Measurements from ENCODE around the gene SPECC1. TPM values are rescaled to one million over a fixed set of nuclear protein-coding genes. Genes with fewer than 3 reads are reported as not detected.

Gene SPECC1
- total RNA-seq, 1 experiment from 2014 or later, result 103 TPM

DNA sequence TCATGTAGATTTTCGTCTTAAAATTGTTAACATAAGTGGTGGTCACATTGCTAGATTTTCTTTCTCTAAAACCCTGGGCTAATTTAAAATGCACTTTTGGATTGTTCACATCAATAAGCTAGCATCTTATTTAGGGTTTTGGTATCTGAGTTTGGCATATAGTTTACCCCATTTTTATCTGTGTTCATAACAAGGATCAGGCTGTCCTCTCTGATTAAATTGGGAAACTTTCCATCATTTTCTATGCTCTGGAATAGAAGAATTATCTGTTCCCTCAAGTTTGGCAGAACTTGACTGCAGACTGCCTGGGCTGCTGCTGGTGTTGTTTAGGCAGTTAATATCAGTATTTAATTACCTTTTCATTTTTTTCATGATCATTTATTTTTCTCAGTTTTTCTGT is 1.8 kb downstream of the SPECC1 start:
- Mint-ChIP-seq H3K27me3 (ENCODE audit: low read depth) (peaks cover 44% of the 10 kb centered on the region), H3K36me3 (no peaks in the 10 kb centered on the region), H3K9me3 (no peaks in the 10 kb centered on the region), H3K4me1 (peaks cover 15% of the 10 kb centered on the region), H3K4me3 (peak overlapping the region; percentile 86), H3K27ac (no peak overlapping the region)
- POLR2A ChIA-PET, result no interaction called here
- DNase-seq (ENCODE audit: low spot score) (no peak), ATAC-seq (no peak)
- TF ChIP-seq, protein P1, sequence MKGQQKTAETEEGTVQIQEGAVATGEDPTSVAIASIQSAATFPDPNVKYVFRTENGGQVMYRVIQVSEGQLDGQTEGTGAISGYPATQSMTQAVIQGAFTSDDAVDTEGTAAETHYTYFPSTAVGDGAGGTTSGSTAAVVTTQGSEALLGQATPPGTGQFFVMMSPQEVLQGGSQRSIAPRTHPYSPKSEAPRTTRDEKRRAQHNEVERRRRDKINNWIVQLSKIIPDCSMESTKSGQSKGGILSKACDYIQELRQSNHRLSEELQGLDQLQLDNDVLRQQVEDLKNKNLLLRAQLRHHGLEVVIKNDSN (CRISPR knock-in tag; IDR thresholded peaks at IDR 0.05), result no peak
- TF ChIP-seq GRHL2 (CRISPR knock-in tag; IDR thresholded peaks at IDR 0.05; ENCODE audit: insufficient replicate concordance, severe bottlenecking), result no peak
- CTCF ChIA-PET, result interaction anchor here (0.8 to 3.3 kb wide), 10 partner anchors 17 to 648 kb away, joined by 3 to 52 read pairs (median 8); partner anchors contain the start of gene B9D1

DNA sequence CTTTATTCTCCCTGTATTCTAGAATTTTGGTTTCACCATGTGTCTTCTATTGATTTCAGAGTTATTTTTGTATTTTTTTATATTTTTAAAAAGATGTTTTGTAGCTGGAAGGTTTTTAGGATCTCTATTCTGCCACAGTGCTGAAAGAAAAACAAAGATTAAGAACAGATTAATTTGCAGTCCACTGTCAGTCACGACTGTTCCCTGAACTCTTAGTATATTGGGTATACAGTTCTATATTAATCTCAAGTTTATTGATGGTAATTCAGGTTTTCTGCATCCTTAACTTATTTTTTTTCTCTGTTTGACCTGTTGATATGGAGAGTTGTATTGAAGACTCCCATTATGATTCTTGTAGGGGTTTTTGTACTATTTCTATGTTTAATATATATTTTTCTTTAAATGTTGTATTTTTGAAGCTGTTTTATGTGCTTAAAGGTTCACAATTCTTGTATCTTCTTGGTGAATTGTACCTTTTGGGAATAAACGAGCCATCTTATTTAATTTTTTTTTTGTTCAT is 2.9 kb downstream of the SPECC1 start:
- Mint-ChIP-seq H3K9me3 (peaks cover 3% of the 10 kb centered on the region), H3K4me3 (no peak overlapping the region), H3K27me3 (ENCODE audit: low read depth) (peaks cover 40% of the 10 kb centered on the region), H3K4me1 (peaks cover 15% of the 10 kb centered on the region), H3K36me3 (peaks cover 3% of the 10 kb centered on the region; the same call in 1 of the 2 replicates), H3K27ac (no peak overlapping the region)
- ATAC-seq (no peak), DNase-seq (ENCODE audit: low spot score) (no peak)
- POLR2A ChIA-PET, result no interaction called here
- CTCF ChIA-PET, result interaction anchor here (0.6 to 1.0 kb wide), 2 partner anchors 13 to 19 kb away, joined by 3 read pairs; no protein-coding TSS in a partner anchor
- TF ChIP-seq ZNF219 (CRISPR knock-in tag; IDR thresholded peaks at IDR 0.05; ENCODE audit: borderline replicate concordance), result no peak
- TF ChIP-seq, protein P2, sequence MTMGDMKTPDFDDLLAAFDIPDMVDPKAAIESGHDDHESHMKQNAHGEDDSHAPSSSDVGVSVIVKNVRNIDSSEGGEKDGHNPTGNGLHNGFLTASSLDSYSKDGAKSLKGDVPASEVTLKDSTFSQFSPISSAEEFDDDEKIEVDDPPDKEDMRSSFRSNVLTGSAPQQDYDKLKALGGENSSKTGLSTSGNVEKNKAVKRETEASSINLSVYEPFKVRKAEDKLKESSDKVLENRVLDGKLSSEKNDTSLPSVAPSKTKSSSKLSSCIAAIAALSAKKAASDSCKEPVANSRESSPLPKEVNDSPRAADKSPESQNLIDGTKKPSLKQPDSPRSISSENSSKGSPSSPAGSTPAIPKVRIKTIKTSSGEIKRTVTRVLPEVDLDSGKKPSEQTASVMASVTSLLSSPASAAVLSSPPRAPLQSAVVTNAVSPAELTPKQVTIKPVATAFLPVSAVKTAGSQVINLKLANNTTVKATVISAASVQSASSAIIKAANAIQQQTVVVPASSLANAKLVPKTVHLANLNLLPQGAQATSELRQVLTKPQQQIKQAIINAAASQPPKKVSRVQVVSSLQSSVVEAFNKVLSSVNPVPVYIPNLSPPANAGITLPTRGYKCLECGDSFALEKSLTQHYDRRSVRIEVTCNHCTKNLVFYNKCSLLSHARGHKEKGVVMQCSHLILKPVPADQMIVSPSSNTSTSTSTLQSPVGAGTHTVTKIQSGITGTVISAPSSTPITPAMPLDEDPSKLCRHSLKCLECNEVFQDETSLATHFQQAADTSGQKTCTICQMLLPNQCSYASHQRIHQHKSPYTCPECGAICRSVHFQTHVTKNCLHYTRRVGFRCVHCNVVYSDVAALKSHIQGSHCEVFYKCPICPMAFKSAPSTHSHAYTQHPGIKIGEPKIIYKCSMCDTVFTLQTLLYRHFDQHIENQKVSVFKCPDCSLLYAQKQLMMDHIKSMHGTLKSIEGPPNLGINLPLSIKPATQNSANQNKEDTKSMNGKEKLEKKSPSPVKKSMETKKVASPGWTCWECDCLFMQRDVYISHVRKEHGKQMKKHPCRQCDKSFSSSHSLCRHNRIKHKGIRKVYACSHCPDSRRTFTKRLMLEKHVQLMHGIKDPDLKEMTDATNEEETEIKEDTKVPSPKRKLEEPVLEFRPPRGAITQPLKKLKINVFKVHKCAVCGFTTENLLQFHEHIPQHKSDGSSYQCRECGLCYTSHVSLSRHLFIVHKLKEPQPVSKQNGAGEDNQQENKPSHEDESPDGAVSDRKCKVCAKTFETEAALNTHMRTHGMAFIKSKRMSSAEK (CRISPR knock-in tag; IDR thresholded peaks at IDR 0.05; ENCODE audit: borderline replicate concordance), result no peak
- TF ChIP-seq, protein P3, sequence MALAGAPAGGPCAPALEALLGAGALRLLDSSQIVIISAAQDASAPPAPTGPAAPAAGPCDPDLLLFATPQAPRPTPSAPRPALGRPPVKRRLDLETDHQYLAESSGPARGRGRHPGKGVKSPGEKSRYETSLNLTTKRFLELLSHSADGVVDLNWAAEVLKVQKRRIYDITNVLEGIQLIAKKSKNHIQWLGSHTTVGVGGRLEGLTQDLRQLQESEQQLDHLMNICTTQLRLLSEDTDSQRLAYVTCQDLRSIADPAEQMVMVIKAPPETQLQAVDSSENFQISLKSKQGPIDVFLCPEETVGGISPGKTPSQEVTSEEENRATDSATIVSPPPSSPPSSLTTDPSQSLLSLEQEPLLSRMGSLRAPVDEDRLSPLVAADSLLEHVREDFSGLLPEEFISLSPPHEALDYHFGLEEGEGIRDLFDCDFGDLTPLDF (CRISPR knock-in tag; IDR thresholded peaks at IDR 0.05), result no peak
- TF ChIP-seq GTF2I (CRISPR knock-in tag; conservative IDR thresholded peaks at IDR 0.05), result no peak
- no peak for TF ChIP-seq ESRRA (CRISPR knock-in tag; IDR thresholded peaks at IDR 0.05; ENCODE audit: borderline replicate concordance)
- no peak for TF ChIP-seq NR1H2 (CRISPR knock-in tag; IDR thresholded peaks at IDR 0.05)
- no peak for TF ChIP-seq SMAD3 (CRISPR knock-in tag; IDR thresholded peaks at IDR 0.05; ENCODE audit: borderline replicate concordance)
- TF ChIP-seq, protein P4, sequence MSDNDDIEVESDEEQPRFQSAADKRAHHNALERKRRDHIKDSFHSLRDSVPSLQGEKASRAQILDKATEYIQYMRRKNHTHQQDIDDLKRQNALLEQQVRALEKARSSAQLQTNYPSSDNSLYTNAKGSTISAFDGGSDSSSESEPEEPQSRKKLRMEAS (CRISPR knock-in tag; IDR thresholded peaks at IDR 0.05), result no peak
- TF ChIP-seq, protein P5, sequence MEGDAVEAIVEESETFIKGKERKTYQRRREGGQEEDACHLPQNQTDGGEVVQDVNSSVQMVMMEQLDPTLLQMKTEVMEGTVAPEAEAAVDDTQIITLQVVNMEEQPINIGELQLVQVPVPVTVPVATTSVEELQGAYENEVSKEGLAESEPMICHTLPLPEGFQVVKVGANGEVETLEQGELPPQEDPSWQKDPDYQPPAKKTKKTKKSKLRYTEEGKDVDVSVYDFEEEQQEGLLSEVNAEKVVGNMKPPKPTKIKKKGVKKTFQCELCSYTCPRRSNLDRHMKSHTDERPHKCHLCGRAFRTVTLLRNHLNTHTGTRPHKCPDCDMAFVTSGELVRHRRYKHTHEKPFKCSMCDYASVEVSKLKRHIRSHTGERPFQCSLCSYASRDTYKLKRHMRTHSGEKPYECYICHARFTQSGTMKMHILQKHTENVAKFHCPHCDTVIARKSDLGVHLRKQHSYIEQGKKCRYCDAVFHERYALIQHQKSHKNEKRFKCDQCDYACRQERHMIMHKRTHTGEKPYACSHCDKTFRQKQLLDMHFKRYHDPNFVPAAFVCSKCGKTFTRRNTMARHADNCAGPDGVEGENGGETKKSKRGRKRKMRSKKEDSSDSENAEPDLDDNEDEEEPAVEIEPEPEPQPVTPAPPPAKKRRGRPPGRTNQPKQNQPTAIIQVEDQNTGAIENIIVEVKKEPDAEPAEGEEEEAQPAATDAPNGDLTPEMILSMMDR (IDR thresholded peaks at IDR 0.05), result no peak
- TF ChIP-seq EMX1 (CRISPR knock-in tag; IDR thresholded peaks at IDR 0.05), result no peak
- no peak for TF ChIP-seq ATF1 (CRISPR knock-in tag; IDR thresholded peaks at IDR 0.05)
- TF ChIP-seq, protein P6, sequence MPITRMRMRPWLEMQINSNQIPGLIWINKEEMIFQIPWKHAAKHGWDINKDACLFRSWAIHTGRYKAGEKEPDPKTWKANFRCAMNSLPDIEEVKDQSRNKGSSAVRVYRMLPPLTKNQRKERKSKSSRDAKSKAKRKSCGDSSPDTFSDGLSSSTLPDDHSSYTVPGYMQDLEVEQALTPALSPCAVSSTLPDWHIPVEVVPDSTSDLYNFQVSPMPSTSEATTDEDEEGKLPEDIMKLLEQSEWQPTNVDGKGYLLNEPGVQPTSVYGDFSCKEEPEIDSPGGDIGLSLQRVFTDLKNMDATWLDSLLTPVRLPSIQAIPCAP (CRISPR knock-in tag; IDR thresholded peaks at IDR 0.05), result no peak
- TF ChIP-seq, protein P7, sequence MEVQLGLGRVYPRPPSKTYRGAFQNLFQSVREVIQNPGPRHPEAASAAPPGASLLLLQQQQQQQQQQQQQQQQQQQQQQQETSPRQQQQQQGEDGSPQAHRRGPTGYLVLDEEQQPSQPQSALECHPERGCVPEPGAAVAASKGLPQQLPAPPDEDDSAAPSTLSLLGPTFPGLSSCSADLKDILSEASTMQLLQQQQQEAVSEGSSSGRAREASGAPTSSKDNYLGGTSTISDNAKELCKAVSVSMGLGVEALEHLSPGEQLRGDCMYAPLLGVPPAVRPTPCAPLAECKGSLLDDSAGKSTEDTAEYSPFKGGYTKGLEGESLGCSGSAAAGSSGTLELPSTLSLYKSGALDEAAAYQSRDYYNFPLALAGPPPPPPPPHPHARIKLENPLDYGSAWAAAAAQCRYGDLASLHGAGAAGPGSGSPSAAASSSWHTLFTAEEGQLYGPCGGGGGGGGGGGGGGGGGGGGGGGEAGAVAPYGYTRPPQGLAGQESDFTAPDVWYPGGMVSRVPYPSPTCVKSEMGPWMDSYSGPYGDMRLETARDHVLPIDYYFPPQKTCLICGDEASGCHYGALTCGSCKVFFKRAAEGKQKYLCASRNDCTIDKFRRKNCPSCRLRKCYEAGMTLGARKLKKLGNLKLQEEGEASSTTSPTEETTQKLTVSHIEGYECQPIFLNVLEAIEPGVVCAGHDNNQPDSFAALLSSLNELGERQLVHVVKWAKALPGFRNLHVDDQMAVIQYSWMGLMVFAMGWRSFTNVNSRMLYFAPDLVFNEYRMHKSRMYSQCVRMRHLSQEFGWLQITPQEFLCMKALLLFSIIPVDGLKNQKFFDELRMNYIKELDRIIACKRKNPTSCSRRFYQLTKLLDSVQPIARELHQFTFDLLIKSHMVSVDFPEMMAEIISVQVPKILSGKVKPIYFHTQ (CRISPR knock-in tag; IDR thresholded peaks at IDR 0.05), result no peak
- no peak for TF ChIP-seq SP1 (CRISPR knock-in tag; conservative IDR thresholded peaks at IDR 0.05)
- TF ChIP-seq HMGA2 (CRISPR knock-in tag; IDR thresholded peaks at IDR 0.05), result no peak
- no peak for TF ChIP-seq TEAD1 (CRISPR knock-in tag; IDR thresholded peaks at IDR 0.05)
